ENCODE data around the gene CAPN14. TPM values are rescaled to one million over a fixed set of nuclear protein-coding genes. Genes with fewer than 3 reads are reported as not detected.

The CAPN14 gene
- polyA plus RNA-seq, 1 experiment: 0.09 TPM

- CTCF ChIA-PET: interaction anchor here (1.5 kb wide), 1 partner anchor 172 kb away, joined by 3 read pairs; no protein-coding TSS in a partner anchor
- Histone ChIP-seq H3K27me3 (ENCODE audit: control insufficient read depth, insufficient read depth, low read length) (peaks cover 9% of the 10 kb centered on the region), H3K9me3 (ENCODE audit: control insufficient read depth, insufficient read depth, low read length) (no peaks in the 10 kb centered on the region), H3K4me3 (ENCODE audit: low read depth, low read length) (no peak overlapping the region), H3K27ac (ENCODE audit: low read depth, low read length) (no peak overlapping the region)
- POLR2A ChIA-PET: interaction anchor here (1.2 kb wide), 1 partner anchor 369 kb away, joined by 3 read pairs; no protein-coding TSS in a partner anchor
- no peak for TF ChIP-seq CTCF (IDR thresholded peaks at IDR 0.05; ENCODE audit: low read depth, low read length)
- no peak for DNase-seq (ENCODE audit: low read depth, low spot score)
These were observed 55.7 kb downstream of the CAPN14 start for GRCh38 chr2:31161637-31162036.

- TF ChIP-seq CTCF (IDR thresholded peaks at IDR 0.05; ENCODE audit: low read depth, low read length): peak; percentile 16; the same call in 1 of the 2 replicates
- no peak overlapping the region for H3K27ac ChIP-seq (ENCODE audit: low read depth, low read length)
- POLR2A ChIA-PET: no interaction called here
These were observed 65.8 kb downstream of the CAPN14 start for GRCh38 chr2:31151501-31151900.

GRCh38 chr2:31150120-31150670 lies 67.1 kb downstream of the CAPN14 start:
- peaks cover 5% of the 10 kb centered on the region for H3K27me3 ChIP-seq (ENCODE audit: control insufficient read depth, insufficient read depth, low read length)
- no peak overlapping the region for H3K27ac ChIP-seq (ENCODE audit: low read depth, low read length)
- H3K9me3 ChIP-seq (ENCODE audit: control insufficient read depth, insufficient read depth, low read length): no peaks in the 10 kb centered on the region
- H3K4me3 ChIP-seq (ENCODE audit: low read depth, low read length): no peak overlapping the region
- no peak for DNase-seq (ENCODE audit: low read depth, low spot score)
- ChIA-PET CTCF (interaction anchor here (0.6 to 3.7 kb wide), 2 partner anchors 9 to 184 kb away, joined by 4 to 23 read pairs; no protein-coding TSS in a partner anchor), POLR2A (interaction anchor here (0.6 kb wide), 1 partner anchor 12 kb away, joined by 5 read pairs; the partner anchor contains the start of gene GALNT14)
- no peak for TF ChIP-seq CTCF (IDR thresholded peaks at IDR 0.05; ENCODE audit: low read depth, low read length)

More at GRCh38 chr2:31151501-31151900, 65.8 kb downstream of the CAPN14 start:
- H3K27me3 ChIP-seq (ENCODE audit: control insufficient read depth, insufficient read depth, low read length): peaks cover 5% of the 10 kb centered on the region
- H3K9me3 ChIP-seq (ENCODE audit: control insufficient read depth, insufficient read depth, low read length): no peaks in the 10 kb centered on the region
- CTCF ChIA-PET: interaction anchor here (0.8 to 3.7 kb wide), 4 partner anchors 13 to 371 kb away, joined by 3 to 23 read pairs (median 4); partner anchors contain the start of gene GALNT14
- DNase-seq (ENCODE audit: low read depth, low spot score): no peak
- H3K4me3 ChIP-seq (ENCODE audit: low read depth, low read length): no peak overlapping the region

- Histone ChIP-seq H3K9me3 (ENCODE audit: control insufficient read depth, insufficient read depth, low read length) (no peaks in the 10 kb centered on the region), H3K27me3 (ENCODE audit: control insufficient read depth, insufficient read depth, low read length) (peaks cover 7% of the 10 kb centered on the region), H3K27ac (ENCODE audit: low read depth, low read length) (no peak overlapping the region), H3K4me3 (ENCODE audit: low read depth, low read length) (no peak overlapping the region)
- TF ChIP-seq CTCF (IDR thresholded peaks at IDR 0.05; ENCODE audit: low read depth, low read length): no peak
- CTCF ChIA-PET: no interaction called here
- DNase-seq (ENCODE audit: low read depth, low spot score): no peak
- POLR2A ChIA-PET: no interaction called here
These were observed 68.8 kb downstream of the CAPN14 start for GRCh38 chr2:31148514-31148913.

DNA sequence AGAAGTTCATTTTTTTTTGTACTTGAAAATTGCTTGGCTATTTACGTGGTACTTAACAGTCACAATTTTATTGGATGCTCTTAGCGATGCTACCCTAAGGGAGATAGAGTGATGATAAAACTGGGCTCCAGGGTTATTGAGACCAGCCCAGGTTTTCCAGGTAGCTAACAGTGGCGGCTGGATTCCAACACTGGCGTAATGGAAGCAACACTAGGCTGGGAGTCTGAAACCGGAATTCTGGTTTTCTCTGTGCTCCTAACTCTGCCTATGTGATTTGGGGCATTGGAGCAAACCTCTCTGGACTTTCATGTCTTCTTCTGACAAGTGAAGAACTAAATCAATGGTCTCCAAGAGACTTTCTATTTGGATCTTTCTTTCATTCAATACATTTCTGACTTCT lies 69.7 kb downstream of the CAPN14 start:
- no peak for DNase-seq (ENCODE audit: low read depth, low spot score)
- Histone ChIP-seq H3K4me3 (ENCODE audit: low read depth, low read length) (no peak overlapping the region), H3K27ac (ENCODE audit: low read depth, low read length) (no peak overlapping the region), H3K9me3 (ENCODE audit: control insufficient read depth, insufficient read depth, low read length) (no peaks in the 10 kb centered on the region), H3K27me3 (ENCODE audit: control insufficient read depth, insufficient read depth, low read length) (peaks cover 10% of the 10 kb centered on the region)
- POLR2A ChIA-PET: no interaction called here
- CTCF ChIA-PET: no interaction called here
- TF ChIP-seq CTCF (IDR thresholded peaks at IDR 0.05; ENCODE audit: low read depth, low read length): no peak
